Measurements from ENCODE around the gene MS4A4A. TPM values are rescaled to one million over a fixed set of nuclear protein-coding genes. Genes with fewer than 3 reads are reported as not detected.
"Not testable (repeated sequence)": the region's sequence is repeated elsewhere in the genome, so short reads cannot be mapped to it uniquely, and the experiment has no call there.

The MS4A4A gene
- total RNA-seq, 4 donors from 2014 or later, result 4.1 to 53.9 (median 7.9) TPM

GRCh38 chr11:60301178-60301577, 20.7 kb downstream of the MS4A4A start:
- no peaks in the 10 kb centered on the region for H3K27me3 ChIP-seq
- no peaks in the 10 kb centered on the region for H3K4me1 ChIP-seq
- no peak overlapping the region for H3K4me3 ChIP-seq (replicated peaks in 1 of 3)
- no peaks in the 10 kb centered on the region for H3K9me3 ChIP-seq
- no peaks in the 10 kb centered on the region for H3K36me3 ChIP-seq
- WGBS, 2 donors, result 87 to 91% methylated on average over 3 of the region's 3 CpGs
- intact Hi-C loops (cut with DNase I), result no loop called here
- TF ChIP-seq POLR2A (IDR thresholded peaks at IDR 0.05), result no peak
- no peak for TF ChIP-seq CTCF (IDR thresholded peaks at IDR 0.05)
- H3K27ac ChIP-seq, result no peak overlapping the region
- no peak for DNase-seq

- DNase-seq; H3K4me1 ChIP-seq; intact Hi-C loops (cut with DNase I); H3K27me3 ChIP-seq; H3K27ac ChIP-seq; H3K9me3 ChIP-seq; H3K36me3 ChIP-seq; H3K4me3 ChIP-seq (replicated peaks in 1 of 3): not testable (repeated sequence)
- 82 to 86% methylated on average over 6 of the region's 6 CpGs for WGBS, 2 donors
These were observed 21.4 kb downstream of the MS4A4A start for GRCh38 chr11:60301884-60302283.

GRCh38 chr11:60303661-60304060, 23.2 kb downstream of the MS4A4A start:
- Histone ChIP-seq H3K36me3 (no peaks in the 10 kb centered on the region), H3K4me1 (no peaks in the 10 kb centered on the region), H3K27me3 (no peaks in the 10 kb centered on the region), H3K4me3 (replicated peaks in 1 of 3) (no peak overlapping the region), H3K27ac (no peak overlapping the region), H3K9me3 (no peaks in the 10 kb centered on the region)
- 67 to 75% methylated on average over 5 of the region's 5 CpGs for WGBS, 2 donors
- no peak for DNase-seq
- no peak for TF ChIP-seq CTCF (IDR thresholded peaks at IDR 0.05)
- no peak for TF ChIP-seq POLR2A (IDR thresholded peaks at IDR 0.05)
- intact Hi-C loops (cut with DNase I), result no loop called here

GRCh38 chr11:60305906-60306619, 25.6 kb downstream of the MS4A4A start:
- no peak for DNase-seq
- no peak for TF ChIP-seq POLR2A (IDR thresholded peaks at IDR 0.05)
- TF ChIP-seq CTCF (IDR thresholded peaks at IDR 0.05), result no peak
- Histone ChIP-seq H3K9me3 (no peaks in the 10 kb centered on the region), H3K4me3 (replicated peaks in 1 of 3) (no peak overlapping the region), H3K36me3 (no peaks in the 10 kb centered on the region), H3K27me3 (no peaks in the 10 kb centered on the region), H3K4me1 (no peaks in the 10 kb centered on the region), H3K27ac (no peak overlapping the region)
- intact Hi-C loops (cut with DNase I), result no loop called here
- 70 to 72% methylated on average over 3 of the region's 3 CpGs for WGBS, 2 donors

GRCh38 chr11:60307507-60308195, 27.2 kb downstream of the MS4A4A start:
- no peak for TF ChIP-seq POLR2A (IDR thresholded peaks at IDR 0.05)
- no peak for TF ChIP-seq CTCF (IDR thresholded peaks at IDR 0.05)
- intact Hi-C loops (cut with DNase I), result no loop called here
- 89 to 91% methylated on average over 3 of the region's 3 CpGs for WGBS, 2 donors
- no peak for DNase-seq
- H3K27me3 ChIP-seq, result no peaks in the 10 kb centered on the region
- no peaks in the 10 kb centered on the region for H3K9me3 ChIP-seq
- no peak overlapping the region for H3K27ac ChIP-seq
- no peaks in the 10 kb centered on the region for H3K36me3 ChIP-seq
- H3K4me3 ChIP-seq (replicated peaks in 1 of 3), result no peak overlapping the region
- H3K4me1 ChIP-seq, result no peaks in the 10 kb centered on the region

All from thyroid gland (tissue), 4 donors.